H9 (cell line): ENCODE measurements around the gene CHKB. TPM values are rescaled to one million over a fixed set of nuclear protein-coding genes. Genes with fewer than 3 reads are reported as not detected.

Source experiments
- DNase-seq: peaks from one replicate; pipeline ENCODE4 v3.0.0-alpha.2; 2017
- H2AFZ ChIP-seq: one replicate; pipeline ENCODE4 v1.6.1; 2013; ENCODE audit warnings: mild to moderate bottlenecking, low read length, control low read depth, moderate library complexity
- H2AK5ac ChIP-seq: 2 replicates; pipeline ENCODE4 v1.6.1; 2013; ENCODE audit warnings: low read length, control low read depth, mixed read lengths; ENCODE audit not compliant: insufficient read length
- H2BK120ac ChIP-seq: one replicate; pipeline ENCODE4 v1.6.1; 2013; ENCODE audit warnings: low read depth, mild to moderate bottlenecking, low read length, control low read depth, inconsistent platforms; ENCODE audit not compliant: poor library complexity, severe bottlenecking
- H2BK12ac ChIP-seq: 2 replicates; pipeline ENCODE4 v1.6.1; 2013; ENCODE audit warnings: low read length, control low read depth, mixed read lengths, low read depth; ENCODE audit not compliant: insufficient read length
- H2BK15ac ChIP-seq: 2 replicates; pipeline ENCODE4 v1.6.1; 2013; ENCODE audit warnings: low read depth, low read length, control low read depth
- H2BK20ac ChIP-seq: one replicate; pipeline ENCODE4 v1.6.1; 2013; ENCODE audit warnings: low read depth, mild to moderate bottlenecking, low read length, control low read depth, inconsistent platforms; ENCODE audit not compliant: poor library complexity, severe bottlenecking
- H2BK5ac ChIP-seq: 2 replicates; pipeline ENCODE4 v1.6.1; 2013; ENCODE audit warnings: low read length, control low read depth, mixed read lengths; ENCODE audit not compliant: insufficient read length
- H3K14ac ChIP-seq: 2 replicates; pipeline ENCODE4 v1.6.1; 2013; ENCODE audit warnings: low read length, control low read depth; ENCODE audit not compliant: insufficient read depth
- H3K18ac ChIP-seq: 2 replicates; pipeline ENCODE4 v1.6.1; 2013; ENCODE audit warnings: low read depth, mild to moderate bottlenecking, mixed read lengths, low read length, control low read depth; ENCODE audit not compliant: insufficient read length
- H3K23ac ChIP-seq: 2 replicates; pipeline ENCODE4 v1.6.1; 2013; ENCODE audit warnings: low read length, control low read depth, mixed read lengths, low read depth; ENCODE audit not compliant: insufficient read length
- H3K23me2 ChIP-seq: 2 replicates; pipeline ENCODE4 v1.6.1; 2013; ENCODE audit warnings: low read depth, mild to moderate bottlenecking, mixed read lengths, low read length, control low read depth; ENCODE audit not compliant: insufficient read length, poor library complexity, severe bottlenecking
- H3K27ac ChIP-seq: 2 replicates; pipeline ENCODE4 v1.5.1; 2013; ENCODE audit warnings: low read length, control low read depth, mixed read lengths, low read depth; ENCODE audit not compliant: insufficient read length
- H3K27me3 ChIP-seq: 2 replicates; pipeline ENCODE4 v1.6.1; 2013; ENCODE audit warnings: low read length, control low read depth, inconsistent platforms; ENCODE audit not compliant: insufficient read depth
- H3K4ac ChIP-seq: 2 replicates; pipeline ENCODE4 v1.6.1; 2013; ENCODE audit warnings: low read depth, mild to moderate bottlenecking, control low read depth, inconsistent platforms, low read length, moderate library complexity
- H3K4me1 ChIP-seq: 2 replicates; pipeline ENCODE4 v1.6.1; 2013; ENCODE audit warnings: low read length, control low read depth, inconsistent platforms; ENCODE audit not compliant: insufficient read depth
- H3K4me2 ChIP-seq: 2 replicates; pipeline ENCODE4 v1.6.1; 2013; ENCODE audit warnings: low read length, control low read depth, mixed read lengths; ENCODE audit not compliant: insufficient read length, insufficient read depth
- H3K56ac ChIP-seq: 2 replicates; pipeline ENCODE4 v1.6.1; 2013; ENCODE audit warnings: low read depth, mild to moderate bottlenecking, mixed read lengths, low read length, control low read depth; ENCODE audit not compliant: insufficient read length
- H3K79me1 ChIP-seq: 2 replicates; pipeline ENCODE4 v1.6.1; 2013; ENCODE audit warnings: low read depth, mild to moderate bottlenecking, moderate library complexity, low read length, control low read depth, inconsistent platforms; ENCODE audit not compliant: insufficient read depth, poor library complexity, severe bottlenecking
- H3K79me2 ChIP-seq: 2 replicates; pipeline ENCODE4 v1.6.1; 2013; ENCODE audit warnings: low read length, control low read depth, inconsistent platforms; ENCODE audit not compliant: insufficient read depth
- H3K9ac ChIP-seq: 2 replicates; pipeline ENCODE4 v1.6.1; 2013; ENCODE audit warnings: low read length, control low read depth, mixed read lengths; ENCODE audit not compliant: insufficient read length; ENCODE audit errors: extremely low read depth
- H3K9me3 ChIP-seq: one replicate; pipeline ENCODE4 v1.6.1; 2013; ENCODE audit warnings: low read depth, low read length, inconsistent platforms; ENCODE audit not compliant: control insufficient read depth
- H3T11ph ChIP-seq: one replicate; pipeline ENCODE4 v1.6.1; 2013; ENCODE audit warnings: mild to moderate bottlenecking, low read length, control low read depth, inconsistent platforms
- H4K20me1 ChIP-seq: one replicate; pipeline ENCODE4 v1.6.1; 2013; ENCODE audit not compliant: control insufficient read depth, insufficient read length, insufficient read depth
- H4K5ac ChIP-seq: 2 replicates; pipeline ENCODE4 v1.6.1; 2013; ENCODE audit warnings: low read depth, mild to moderate bottlenecking, mixed read lengths, low read length, control low read depth; ENCODE audit not compliant: insufficient read length
- H4K8ac ChIP-seq: replicated peaks from 2 replicates; pipeline ENCODE4 v1.6.1; 2013; ENCODE audit warnings: low read length, control low read depth, mixed read lengths, low read depth; ENCODE audit not compliant: insufficient read length
- H4K91ac ChIP-seq: 2 replicates; pipeline ENCODE4 v1.6.1; 2013; ENCODE audit warnings: low read depth, mild to moderate bottlenecking, moderate library complexity, mixed read lengths, low read length, control low read depth; ENCODE audit not compliant: insufficient read length
- H3K27ac Mint-ChIP-seq, 3 experiments: 2 replicates in 2 of 3; 3 replicates in 1 of 3; pipeline ENCODE4 v1.8.0; 2020 to 2021; ENCODE audit warnings: mixed read lengths in 3 of 3, mild to moderate bottlenecking in 1 of 3, moderate library complexity in 1 of 3
- H3K27me3 Mint-ChIP-seq: 2 replicates; pipeline ENCODE4 v1.8.0; 2021; ENCODE audit warnings: low read depth, mild to moderate bottlenecking, moderate library complexity, mixed read lengths
- H3K36me3 Mint-ChIP-seq, 3 experiments: 2 replicates in 2 of 3; 3 replicates in 1 of 3; pipeline ENCODE4 v1.8.0; 2020 to 2021; ENCODE audit warnings: low read depth in 3 of 3, mixed read lengths in 3 of 3; ENCODE audit not compliant: insufficient read depth in 1 of 3
- H3K4me1 Mint-ChIP-seq, 2 experiments: 2 replicates each; pipeline ENCODE4 v1.8.0; 2020; ENCODE audit warnings: mixed read lengths in 2 of 2
- H3K4me3 Mint-ChIP-seq, 2 experiments: 2 replicates in 1 of 2; 3 replicates in 1 of 2; pipeline ENCODE4 v1.8.0; 2020 to 2021; ENCODE audit warnings: mild to moderate bottlenecking in 2 of 2, mixed read lengths in 2 of 2, moderate library complexity in 1 of 2
- H3K9me3 Mint-ChIP-seq, 2 experiments: 2 replicates in 1 of 2; 3 replicates in 1 of 2; pipeline ENCODE4 v1.8.0; 2020; ENCODE audit warnings: mild to moderate bottlenecking in 2 of 2, mixed read lengths in 2 of 2, moderate library complexity in 1 of 2
- CTCF ChIP-seq: fragments of 200-600 bp; sonication (generic); conservative IDR thresholded peaks from 3 replicates; pipeline ENCODE4 v1.8.0; 2021; ENCODE audit warnings: antibody characterized with exemption, mild to moderate bottlenecking
- WGBS: extraction: QIAGEN DNeasy Blood & Tissue Kit; methylation state at CpG from one replicate; pipeline ENCODE4 v1.1.7; 2013; ENCODE audit warnings: missing lambda C conversion rate, low lambda C conversion rate, mixed read lengths; ENCODE audit not compliant: insufficient read length; ENCODE audit errors: extremely low coverage; 5-methylcytosine and 5-hydroxymethylcytosine counted together
- total RNA-seq: library from RNA; stranded (reverse); gene quantifications from 2 replicates; pipeline ENCODE4 v1.2.1, GENCODE V29; 2021

Gene CHKB
- total RNA-seq, 1 experiment from 2014 or later, result 64.9 TPM

DNA sequence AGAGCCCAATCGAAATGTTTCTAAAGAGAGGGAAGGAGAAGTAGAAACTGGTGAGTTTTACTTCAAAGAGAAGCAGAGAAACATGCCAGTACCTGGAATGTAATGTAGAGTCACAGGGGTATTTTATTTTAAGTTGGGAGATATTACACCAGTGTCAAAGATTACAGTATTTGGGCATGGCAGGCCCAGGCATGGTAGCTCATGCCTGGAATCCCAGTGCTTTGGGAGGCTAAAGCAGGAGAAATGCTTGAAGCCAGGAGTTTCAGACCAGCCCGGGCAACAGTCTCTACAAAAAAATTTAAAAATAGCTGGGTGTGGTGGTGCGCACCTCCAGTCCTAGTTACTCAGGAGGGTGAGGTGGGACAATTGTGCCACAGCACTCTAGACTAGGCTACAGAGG lies 22.6 kb downstream of the CHKB start:
- Histone ChIP-seq H3K9me3 (no peaks in the 10 kb centered on the region), H4K8ac (no peak overlapping the region), H2BK120ac (no peak overlapping the region), H3K4me1 (no peaks in the 10 kb centered on the region), H2AFZ (no peak overlapping the region), H2BK12ac (no peak overlapping the region), H4K91ac (no peak overlapping the region), H4K5ac (no peak overlapping the region), H3K4ac (no peak overlapping the region), H3K79me2 (no peaks in the 10 kb centered on the region), H3K4me2 (no peak overlapping the region), H3K27me3 (no peaks in the 10 kb centered on the region), H2AK5ac (no peak overlapping the region), H3K14ac (no peak overlapping the region), H4K20me1 (no peaks in the 10 kb centered on the region), H2BK5ac (no peak overlapping the region), H3K18ac (no peak overlapping the region), H3K56ac (no peak overlapping the region), H3K23ac (no peak overlapping the region), H3T11ph (no peak overlapping the region), H2BK20ac (no peak overlapping the region), H3K23me2 (no peaks in the 10 kb centered on the region), H3K9ac (no peak overlapping the region), H3K27ac (no peak overlapping the region), H2BK15ac (no peak overlapping the region), H3K79me1 (no peaks in the 10 kb centered on the region)
- H3K4me3 Mint-ChIP-seq, result no peak overlapping the region
- TF ChIP-seq CTCF, result no peak
- peaks cover 19 to 21% of the 10 kb centered on the region in 2 experiments for H3K4me1 Mint-ChIP-seq
- no peak for DNase-seq
- H3K36me3 Mint-ChIP-seq, result no peaks in the 10 kb centered on the region
- no CpG with 5 or more reads among the region's 3 CpGs for WGBS
- peaks cover 43% of the 10 kb centered on the region for H3K27me3 Mint-ChIP-seq
- H3K9me3 Mint-ChIP-seq, result no peaks in the 10 kb centered on the region
- no peak overlapping the region for H3K27ac Mint-ChIP-seq
